B cell (primary cell): Measurements from ENCODE around the gene FAM13B. TPM values are rescaled to one million over a fixed set of nuclear protein-coding genes. Genes with fewer than 3 reads are reported as not detected.

Experiments used
- ATAC-seq: fragments of 200-7000 bp; cut with Tn5 transposase; one replicate; pipeline ENCODE4 v1.10.0; 2021; ENCODE audit warnings: low read depth, mild to moderate bottlenecking, moderate number of reproducible peaks, moderate library complexity
- CTCF ChIA-PET: fragments of 350-600 bp; sonication (Branson Sonifier 250); formaldehyde crosslinking; loops from one replicate; lab custom pipeline; 2021; ENCODE audit warnings: antibody characterized with exemption, inconsistent platforms; lab: Charles Lee
- POLR2A ChIA-PET: fragments of 350-600 bp; sonication (Branson Sonifier 250); formaldehyde crosslinking; loops from one replicate; lab custom pipeline; 2021; ENCODE audit warnings: antibody characterized with exemption; lab: Charles Lee
- DNase-seq: peaks from one replicate; pipeline ENCODE4 v3.0.0; 2013
- H2AFZ ChIP-seq: 2 replicates; pipeline ENCODE4 v1.6.1; 2012; ENCODE audit warnings: mild to moderate bottlenecking, low read depth, low read length; ENCODE audit not compliant: insufficient read depth, poor library complexity, severe bottlenecking
- H3K27ac ChIP-seq, 2 donors: 1 replicate in 1 of 2; 2 replicates in 1 of 2; pipeline ENCODE4 v1.5.1; 2012 to 2013; ENCODE audit warnings: low read length in 2 of 2, mild to moderate bottlenecking in 2 of 2, moderate library complexity in 1 of 2
- H3K27me3 ChIP-seq, 4 experiments: fragments of 200-600 bp in 1 of 4; sonication (generic) in 1 of 4; replicated peaks in 1 of 4; 1 replicate in 2 of 4; 2 replicates in 2 of 4; pipeline versions ENCODE4 v1.6.1 to v1.7.0; 2013 to 2016; ENCODE audit warnings: low read length in 3 of 4, mild to moderate bottlenecking in 2 of 4, mixed read lengths in 1 of 4, moderate library complexity in 1 of 4; ENCODE audit not compliant: insufficient read depth in 4 of 4, control insufficient read depth in 3 of 4; ENCODE audit errors: control extremely low read depth in 1 of 4
- H3K36me3 ChIP-seq, 2 experiments: replicated peaks in 1 of 2; 1 replicate in 1 of 2; 2 replicates in 1 of 2; pipeline versions ENCODE4 v1.6.1 to v1.7.1; 2013; ENCODE audit warnings: low read length in 1 of 2; ENCODE audit not compliant: insufficient read depth in 2 of 2, control insufficient read depth in 1 of 2; ENCODE audit errors: control extremely low read depth in 1 of 2, extremely low read depth in 1 of 2
- H3K4me1 ChIP-seq, 2 donors: fragments of 200-600 bp in 1 of 2; sonication (generic) in 1 of 2; 1 replicate in 1 of 2; 2 replicates in 1 of 2; pipeline versions ENCODE4 v1.5.1 to v1.6.1; 2013 to 2017; ENCODE audit warnings: low read length in 2 of 2; ENCODE audit not compliant: control insufficient read depth in 2 of 2, insufficient read depth in 2 of 2
- H3K4me2 ChIP-seq: replicated peaks from 2 replicates; pipeline ENCODE3; 2012; ENCODE audit warnings: mild to moderate bottlenecking, low read depth, low read length; ENCODE audit not compliant: poor library complexity, severe bottlenecking
- H3K4me3 ChIP-seq, 5 experiments: fragments of 200-600 bp in 1 of 5; sonication (generic) in 1 of 5; 1 replicate in 3 of 5; 2 replicates in 2 of 5; pipeline versions ENCODE4 v1.5.1 to v1.7.0; 2011 to 2016; ENCODE audit warnings: low read length in 4 of 5, mild to moderate bottlenecking in 4 of 5, low read depth in 2 of 5, control low read depth in 1 of 5, moderate library complexity in 1 of 5; ENCODE audit not compliant: insufficient read depth in 1 of 5; ENCODE audit errors: control extremely low read depth in 1 of 5, extremely low read depth in 1 of 5
- H3K79me2 ChIP-seq: fragments of 200-600 bp; sonication (generic); one replicate; pipeline ENCODE4 v1.6.0; 2016; ENCODE audit warnings: low read length; ENCODE audit not compliant: control insufficient read depth, insufficient read depth
- H3K9ac ChIP-seq: fragments of 200-600 bp; sonication (generic); 2 replicates; pipeline ENCODE4 v1.6.1; 2017; ENCODE audit warnings: mild to moderate bottlenecking, low read length, moderate library complexity
- H3K9me3 ChIP-seq, 3 donors: one replicate each; pipeline versions ENCODE4 v1.6.1 to v1.7.1; 2013; ENCODE audit warnings: low read length in 2 of 3; ENCODE audit not compliant: control insufficient read depth in 2 of 3, insufficient read depth in 1 of 3; ENCODE audit errors: control extremely low read depth in 1 of 3
- H4K20me1 ChIP-seq: 2 replicates; pipeline ENCODE4 v1.6.0; 2012; ENCODE audit warnings: mild to moderate bottlenecking, low read length; ENCODE audit not compliant: insufficient read depth, control insufficient read depth, poor library complexity, severe bottlenecking
- H3K27ac Mint-ChIP-seq: one replicate; pipeline ENCODE4 v1.8.0; 2021; ENCODE audit warnings: mixed read lengths
- H3K27me3 Mint-ChIP-seq: one replicate; pipeline ENCODE4 v1.8.0; 2021; ENCODE audit warnings: mixed read lengths
- H3K4me1 Mint-ChIP-seq: one replicate; pipeline ENCODE4 v1.8.0; 2021; ENCODE audit warnings: mixed read lengths
- H3K4me3 Mint-ChIP-seq: one replicate; pipeline ENCODE4 v1.8.0; 2021; ENCODE audit warnings: mixed read lengths
- H3K9me3 Mint-ChIP-seq: one replicate; pipeline ENCODE4 v1.8.0; 2022; ENCODE audit warnings: mixed read lengths; ENCODE audit not compliant: insufficient read depth
- EZH2 ChIP-seq: IDR thresholded peaks from 2 replicates; pipeline ENCODE4 v1.6.1; 2012; ENCODE audit warnings: borderline replicate concordance, low read depth, mild to moderate bottlenecking, moderate library complexity, low read length; ENCODE audit not compliant: insufficient read depth, poor library complexity, severe bottlenecking
- WGBS: methylation state at CpG from one replicate; pipeline ENCODE4 v1.1.5; 2013; ENCODE audit warnings: missing lambda C conversion rate; ENCODE audit not compliant: insufficient coverage; 5-methylcytosine and 5-hydroxymethylcytosine counted together
- intact Hi-C: fragments of 100-400 bp; cut with micrococcal nuclease; formaldehyde crosslinking; loops from one replicate; pipeline ENCODE4 v1.10.0; 2022
- polyA plus RNA-seq: library from polyadenylated mRNA; depleted of rRNA; stranded (reverse); fragments of >200 nt; gene quantifications from 2 replicates; pipeline ENCODE4 v1.2.3, GENCODE V29; 2012
- total RNA-seq, 2 donors: library from RNA; stranded (reverse); fragments of 120-200 nt in 1 of 2; gene quantifications; 1 replicate in 1 of 2; 2 replicates in 1 of 2; pipeline versions ENCODE4 v1.2.3 to v1.2.4, GENCODE V29; 2013 to 2022
- TF ChIP-seq, protein P1 (sequence below): fragments of 200-600 bp; IDR thresholded peaks from one replicate; pipeline ENCODE4 v1.8.0; 2022; ENCODE audit warnings: antibody characterized with exemption, mild to moderate bottlenecking

FAM13B gene
- total and polyA plus RNA-seq, 2 donors (not counting 1 experiment from before 2014, with no cell fraction given): 17.3 to 118 TPM

DNA sequence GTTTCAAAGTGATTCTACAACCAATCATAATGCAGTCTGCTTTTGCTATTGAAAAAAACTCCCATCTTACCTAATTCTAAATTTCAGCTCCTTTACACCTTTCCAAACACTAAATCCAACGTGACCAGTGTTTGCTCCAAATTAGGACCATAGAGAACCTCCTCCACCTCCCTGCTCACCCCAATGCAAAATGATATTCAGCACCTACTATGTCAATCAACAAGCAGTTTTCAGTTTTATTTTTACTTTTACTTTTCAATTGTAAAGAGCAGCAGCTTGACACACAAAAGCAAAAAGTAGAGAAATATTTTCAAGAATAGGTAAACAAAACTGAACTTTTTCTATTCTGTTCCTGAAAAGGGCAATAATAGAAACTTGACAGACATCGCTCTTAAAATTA lies 3.4 kb downstream of the FAM13B start:
- H4K20me1 ChIP-seq: peaks cover 75% of the 10 kb centered on the region
- Mint-ChIP-seq H3K27ac (peak overlapping the region; percentile 83), H3K4me3 (peak overlapping the region; percentile 94), H3K4me1 (peaks cover 77% of the 10 kb centered on the region), H3K9me3 (no peaks in the 10 kb centered on the region), H3K27me3 (no peaks in the 10 kb centered on the region)
- H3K27ac ChIP-seq: peak overlapping the region; percentile 34 to 97
- no peaks in the 10 kb centered on the region for H3K9me3 ChIP-seq
- WGBS: 40% methylated on average over 1 of the region's 2 CpGs
- no peaks in the 10 kb centered on the region for H3K27me3 ChIP-seq
- peak overlapping the region in 1 of 5 experiments; percentile 37 for H3K4me3 ChIP-seq
- peaks cover 64 to 69% of the 10 kb centered on the region in 2 donors for H3K4me1 ChIP-seq
- H3K36me3 ChIP-seq: no peaks in the 10 kb centered on the region
- ATAC-seq: no peak
- peak overlapping the region; percentile 95 for H3K9ac ChIP-seq
- no peak for DNase-seq
- ChIA-PET POLR2A (no interaction called here), CTCF (interaction anchor here (0.5 to 2.5 kb wide), 4 partner anchors 10 to 104 kb away, joined by 3 to 6 read pairs (median 3); no protein-coding TSS in a partner anchor)
- H3K4me2 ChIP-seq: peak overlapping the region; percentile 90
- no peak for TF ChIP-seq EZH2
- TF ChIP-seq, protein P1, sequence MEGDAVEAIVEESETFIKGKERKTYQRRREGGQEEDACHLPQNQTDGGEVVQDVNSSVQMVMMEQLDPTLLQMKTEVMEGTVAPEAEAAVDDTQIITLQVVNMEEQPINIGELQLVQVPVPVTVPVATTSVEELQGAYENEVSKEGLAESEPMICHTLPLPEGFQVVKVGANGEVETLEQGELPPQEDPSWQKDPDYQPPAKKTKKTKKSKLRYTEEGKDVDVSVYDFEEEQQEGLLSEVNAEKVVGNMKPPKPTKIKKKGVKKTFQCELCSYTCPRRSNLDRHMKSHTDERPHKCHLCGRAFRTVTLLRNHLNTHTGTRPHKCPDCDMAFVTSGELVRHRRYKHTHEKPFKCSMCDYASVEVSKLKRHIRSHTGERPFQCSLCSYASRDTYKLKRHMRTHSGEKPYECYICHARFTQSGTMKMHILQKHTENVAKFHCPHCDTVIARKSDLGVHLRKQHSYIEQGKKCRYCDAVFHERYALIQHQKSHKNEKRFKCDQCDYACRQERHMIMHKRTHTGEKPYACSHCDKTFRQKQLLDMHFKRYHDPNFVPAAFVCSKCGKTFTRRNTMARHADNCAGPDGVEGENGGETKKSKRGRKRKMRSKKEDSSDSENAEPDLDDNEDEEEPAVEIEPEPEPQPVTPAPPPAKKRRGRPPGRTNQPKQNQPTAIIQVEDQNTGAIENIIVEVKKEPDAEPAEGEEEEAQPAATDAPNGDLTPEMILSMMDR: no peak
- peaks cover 80% of the 10 kb centered on the region for H3K79me2 ChIP-seq
- intact Hi-C loops: no loop called here
- H2AFZ ChIP-seq: no peak overlapping the region

DNA sequence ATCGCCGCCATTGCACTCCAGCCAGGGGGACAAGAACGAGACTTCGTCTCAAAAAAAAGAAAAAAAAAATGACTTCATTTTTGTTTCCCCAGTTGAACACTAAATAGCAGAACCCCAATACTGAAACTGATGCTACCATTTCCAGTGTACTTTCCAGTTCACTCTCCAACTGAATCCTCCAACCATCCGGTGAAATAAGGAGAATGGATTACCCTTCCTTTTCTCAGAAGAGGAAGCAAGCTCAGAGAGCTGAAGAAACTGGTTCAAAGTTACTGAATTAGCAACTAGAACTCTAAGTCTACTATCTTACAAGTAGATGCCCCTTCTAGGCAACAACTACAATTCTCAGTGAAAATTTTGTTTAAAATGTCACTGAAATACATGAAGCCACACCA lies 3.9 kb downstream of the FAM13B start:
- H3K4me1 ChIP-seq: peaks cover 67 to 74% of the 10 kb centered on the region in 2 donors
- peaks cover 83% of the 10 kb centered on the region for H3K79me2 ChIP-seq
- H2AFZ ChIP-seq: no peak overlapping the region
- Mint-ChIP-seq H3K27ac (peak overlapping the region; percentile 86), H3K27me3 (no peaks in the 10 kb centered on the region), H3K4me3 (peak overlapping the region; percentile 94), H3K4me1 (peaks cover 81% of the 10 kb centered on the region), H3K9me3 (no peaks in the 10 kb centered on the region)
- DNase-seq: peak; percentile 27
- H3K9ac ChIP-seq: peak overlapping the region; percentile 46
- peak overlapping the region; percentile 34 to 97 for H3K27ac ChIP-seq
- 61% methylated on average over 4 of the region's 5 CpGs for WGBS
- ATAC-seq: no peak
- H3K4me3 ChIP-seq: peak overlapping the region in 2 of 5 experiments; percentile 3 to 42
- CTCF ChIA-PET: interaction anchor here (0.5 to 3.0 kb wide), 7 partner anchors 7 to 250 kb away, joined by 3 to 18 read pairs (median 5); no protein-coding TSS in a partner anchor
- no peaks in the 10 kb centered on the region for H3K36me3 ChIP-seq
- TF ChIP-seq, protein P1: no peak
- no peak for TF ChIP-seq EZH2
- H3K9me3 ChIP-seq: no peaks in the 10 kb centered on the region
- POLR2A ChIA-PET: no interaction called here
- peaks cover 80% of the 10 kb centered on the region for H4K20me1 ChIP-seq
- intact Hi-C loops: loop anchor here (1.0 kb wide), 1 partner anchor 140 kb away; the partner anchor contains the start of gene PKD2L2
- H3K27me3 ChIP-seq: no peaks in the 10 kb centered on the region
- H3K4me2 ChIP-seq: peak overlapping the region; percentile 90
